GM12865 (cell line): Measurements from ENCODE around the gene RGS6.

Source experiments
- DNase-seq: peaks from one replicate; pipeline ENCODE4 v3.0.0; 2010; ENCODE audit warnings: low read depth
- H3K4me3 ChIP-seq: 2 replicates; pipeline ENCODE4 v1.5.1; 2011; ENCODE audit warnings: mild to moderate bottlenecking, low read depth, low read length, control low read depth
- TF ChIP-seq, protein P1 (sequence below): IDR thresholded peaks from 2 replicates; pipeline ENCODE4 v1.5.1; 2011; ENCODE audit warnings: low read length, control low read depth, low read depth, inconsistent platforms; ENCODE audit not compliant: insufficient read depth; ENCODE audit errors: missing control alignments

The RGS6 gene

DNA sequence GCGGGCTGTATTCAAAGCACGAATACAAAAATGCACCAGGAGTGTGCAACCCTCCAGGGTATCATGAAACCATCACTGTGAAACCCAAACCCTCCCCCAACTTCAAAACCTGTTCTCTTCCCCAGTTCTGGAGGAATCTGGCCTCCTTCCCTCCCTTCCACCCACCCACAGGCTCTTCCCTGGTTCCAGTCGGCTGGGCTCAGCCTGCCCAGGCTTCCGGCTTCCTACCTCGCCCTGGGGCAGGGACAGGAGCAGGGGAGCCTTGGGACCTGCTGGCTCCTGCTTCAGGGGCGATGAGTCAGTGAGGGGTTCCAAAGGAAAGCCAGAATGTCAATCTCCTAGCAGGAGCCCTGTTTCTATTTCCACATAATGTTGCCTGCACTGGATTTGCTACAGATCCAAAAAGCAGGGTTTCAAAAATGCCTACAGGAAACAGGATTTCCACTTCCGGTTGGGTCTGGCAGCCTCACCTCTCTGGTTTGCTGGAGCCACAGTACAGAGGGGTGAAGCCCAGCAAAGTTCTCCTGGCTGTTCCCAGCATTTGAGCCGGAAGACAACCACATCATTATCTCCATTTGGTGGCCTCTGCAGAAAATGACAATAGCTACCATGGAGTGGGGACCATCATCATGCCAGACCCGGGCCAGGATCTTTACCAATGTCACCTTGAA lies 683.4 kb downstream of the RGS6 start:
- H3K4me3 ChIP-seq = no peak overlapping the region
- TF ChIP-seq, protein P1, sequence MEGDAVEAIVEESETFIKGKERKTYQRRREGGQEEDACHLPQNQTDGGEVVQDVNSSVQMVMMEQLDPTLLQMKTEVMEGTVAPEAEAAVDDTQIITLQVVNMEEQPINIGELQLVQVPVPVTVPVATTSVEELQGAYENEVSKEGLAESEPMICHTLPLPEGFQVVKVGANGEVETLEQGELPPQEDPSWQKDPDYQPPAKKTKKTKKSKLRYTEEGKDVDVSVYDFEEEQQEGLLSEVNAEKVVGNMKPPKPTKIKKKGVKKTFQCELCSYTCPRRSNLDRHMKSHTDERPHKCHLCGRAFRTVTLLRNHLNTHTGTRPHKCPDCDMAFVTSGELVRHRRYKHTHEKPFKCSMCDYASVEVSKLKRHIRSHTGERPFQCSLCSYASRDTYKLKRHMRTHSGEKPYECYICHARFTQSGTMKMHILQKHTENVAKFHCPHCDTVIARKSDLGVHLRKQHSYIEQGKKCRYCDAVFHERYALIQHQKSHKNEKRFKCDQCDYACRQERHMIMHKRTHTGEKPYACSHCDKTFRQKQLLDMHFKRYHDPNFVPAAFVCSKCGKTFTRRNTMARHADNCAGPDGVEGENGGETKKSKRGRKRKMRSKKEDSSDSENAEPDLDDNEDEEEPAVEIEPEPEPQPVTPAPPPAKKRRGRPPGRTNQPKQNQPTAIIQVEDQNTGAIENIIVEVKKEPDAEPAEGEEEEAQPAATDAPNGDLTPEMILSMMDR = no peak
- no peak for DNase-seq
